Activated CD8-positive, alpha-beta memory T cell treated with anti-CD3 and anti-CD28 coated beads, Interleukin-2, amount 50 U/mL, for 4 hours (primary cell): ENCODE data around the gene ADGRL3.
"Not testable (repeated sequence)": the region's sequence is repeated elsewhere in the genome, so short reads cannot be mapped to it uniquely, and the experiment has no call there.

Experiments
- DNase-seq: peaks from one replicate; pipeline ENCODE4 v3.0.0-alpha.2; 2020

ADGRL3 gene

GRCh38 chr4:61507091-61507490 lies 307.0 kb downstream of the ADGRL3 start:
- DNase-seq: no peak

- DNase-seq: not testable (repeated sequence)
Observed at GRCh38 chr4:61509721-61510241, 309.7 kb downstream of the ADGRL3 start.

GRCh38 chr4:61511716-61512488 lies 311.8 kb downstream of the ADGRL3 start:
- DNase-seq: no peak

GRCh38 chr4:61514991-61515390 lies 314.9 kb downstream of the ADGRL3 start:
- DNase-seq: no peak

- DNase-seq: no peak
Observed at GRCh38 chr4:61517144-61517543, 317.0 kb downstream of the ADGRL3 start.

- DNase-seq: no peak
Observed at GRCh38 chr4:61520166-61520565, 320.0 kb downstream of the ADGRL3 start.

GRCh38 chr4:61520681-61521160 lies 320.6 kb downstream of the ADGRL3 start:
- no peak for DNase-seq

- DNase-seq: no peak
Observed at GRCh38 chr4:61521451-61521850, 321.3 kb downstream of the ADGRL3 start.

GRCh38 chr4:61522312-61522711 lies 322.2 kb downstream of the ADGRL3 start:
- DNase-seq: no peak

GRCh38 chr4:61527888-61528287 lies 327.8 kb downstream of the ADGRL3 start:
- DNase-seq: no peak

- no peak for DNase-seq
Observed at GRCh38 chr4:61528595-61528994, 328.5 kb downstream of the ADGRL3 start.

- no peak for DNase-seq
Observed at GRCh38 chr4:61531188-61531587, 331.1 kb downstream of the ADGRL3 start.

- DNase-seq: no peak
Observed at GRCh38 chr4:61532336-61533000, 332.3 kb downstream of the ADGRL3 start.

- no peak for DNase-seq
Observed at GRCh38 chr4:61533140-61533539, 333.0 kb downstream of the ADGRL3 start.

GRCh38 chr4:61540944-61541343 lies 340.8 kb downstream of the ADGRL3 start:
- no peak for DNase-seq

GRCh38 chr4:61541459-61541858 lies 341.3 kb downstream of the ADGRL3 start:
- DNase-seq: no peak

GRCh38 chr4:61543976-61544375 lies 343.9 kb downstream of the ADGRL3 start:
- no peak for DNase-seq

- no peak for DNase-seq
Observed at GRCh38 chr4:61545902-61546480, 345.9 kb downstream of the ADGRL3 start.

- DNase-seq: no peak
Observed at GRCh38 chr4:61549336-61549735, 349.2 kb downstream of the ADGRL3 start.

- DNase-seq: no peak
Observed at GRCh38 chr4:61553557-61554125, 353.5 kb downstream of the ADGRL3 start.

GRCh38 chr4:61555789-61556188 lies 355.7 kb downstream of the ADGRL3 start:
- no peak for DNase-seq

- DNase-seq: no peak
Observed at GRCh38 chr4:61556277-61556676, 356.2 kb downstream of the ADGRL3 start.

GRCh38 chr4:61559396-61559795 lies 359.3 kb downstream of the ADGRL3 start:
- no peak for DNase-seq
